ENCODE results near the gene ENPP1. TPM values are rescaled to one million over a fixed set of nuclear protein-coding genes. Genes with fewer than 3 reads are reported as not detected.

Gene ENPP1
- total and polyA plus RNA-seq, 3 donors from 2014 or later: 8.3 to 16.0 (median 12.0) TPM

GRCh38 chr6:131789219-131789618 lies 18.6 kb upstream of the ENPP1 start:
- WGBS, 2 donors: 56 to 66% methylated on average over 1 of the region's 1 CpG
- intact Hi-C loops (cut with DNase I; ENCODE audit: low total_unique reads): no loop called here

GRCh38 chr6:131791476-131791875 lies 16.3 kb upstream of the ENPP1 start:
- H3K9me3 ChIP-seq: no peaks in the 10 kb centered on the region
- no peaks in the 10 kb centered on the region for H3K27me3 ChIP-seq
- no peak for TF ChIP-seq CTCF (IDR thresholded peaks at IDR 0.05)
- no peak for TF ChIP-seq POLR2A (IDR thresholded peaks at IDR 0.05)
- no peak overlapping the region for H3K4me3 ChIP-seq
- no peak overlapping the region for H3K27ac ChIP-seq
- 43 to 57% methylated on average over 5 of the region's 5 CpGs for WGBS, 2 donors
- DNase-seq: no peak
- no peaks in the 10 kb centered on the region for H3K4me1 ChIP-seq
- H3K36me3 ChIP-seq (ENCODE audit: low read depth, missing control alignments): no peaks in the 10 kb centered on the region
- intact Hi-C loops (cut with DNase I; ENCODE audit: low total_unique reads): no loop called here

More at GRCh38 chr6:131789219-131789618, 18.6 kb upstream of the ENPP1 start:
- DNase-seq: no peak
- no peaks in the 10 kb centered on the region for H3K36me3 ChIP-seq (ENCODE audit: low read depth, missing control alignments)
- no peak overlapping the region for H3K27ac ChIP-seq
- H3K27me3 ChIP-seq: no peaks in the 10 kb centered on the region
- no peaks in the 10 kb centered on the region for H3K9me3 ChIP-seq
- no peaks in the 10 kb centered on the region for H3K4me1 ChIP-seq
- no peak overlapping the region for H3K4me3 ChIP-seq
- no peak for TF ChIP-seq CTCF (IDR thresholded peaks at IDR 0.05)
- no peak for TF ChIP-seq POLR2A (IDR thresholded peaks at IDR 0.05)

GRCh38 chr6:131792091-131792496 lies 15.7 kb upstream of the ENPP1 start:
- no peak overlapping the region for H3K4me3 ChIP-seq
- TF ChIP-seq CTCF (IDR thresholded peaks at IDR 0.05): no peak
- TF ChIP-seq POLR2A (IDR thresholded peaks at IDR 0.05): no peak
- H3K36me3 ChIP-seq (ENCODE audit: low read depth, missing control alignments): no peaks in the 10 kb centered on the region
- H3K27ac ChIP-seq: no peak overlapping the region
- DNase-seq: no peak
- no peaks in the 10 kb centered on the region for H3K27me3 ChIP-seq
- H3K9me3 ChIP-seq: no peaks in the 10 kb centered on the region
- 75 to 78% methylated on average over 6 of the region's 6 CpGs for WGBS, 2 donors
- no peaks in the 10 kb centered on the region for H3K4me1 ChIP-seq
- intact Hi-C loops (cut with DNase I; ENCODE audit: low total_unique reads): no loop called here

- H3K4me1 ChIP-seq: no peaks in the 10 kb centered on the region
- H3K4me3 ChIP-seq: no peak overlapping the region
- H3K27ac ChIP-seq: no peak overlapping the region
- 85% methylated on average over 2 of the region's 2 CpGs for WGBS, 2 donors
- H3K36me3 ChIP-seq (ENCODE audit: low read depth, missing control alignments): no peaks in the 10 kb centered on the region
- TF ChIP-seq POLR2A (IDR thresholded peaks at IDR 0.05) (no peak), CTCF (IDR thresholded peaks at IDR 0.05) (no peak)
- intact Hi-C loops (cut with DNase I; ENCODE audit: low total_unique reads): no loop called here
- no peaks in the 10 kb centered on the region for H3K9me3 ChIP-seq
- no peak for DNase-seq
- no peaks in the 10 kb centered on the region for H3K27me3 ChIP-seq
Measured at GRCh38 chr6:131795366-131795765, 12.5 kb upstream of the ENPP1 start.

- DNase-seq: no peak
- TF ChIP-seq POLR2A (IDR thresholded peaks at IDR 0.05) (no peak), CTCF (IDR thresholded peaks at IDR 0.05) (no peak)
- Histone ChIP-seq H3K27me3 (no peaks in the 10 kb centered on the region), H3K9me3 (no peaks in the 10 kb centered on the region), H3K4me3 (no peak overlapping the region), H3K36me3 (ENCODE audit: low read depth, missing control alignments) (no peaks in the 10 kb centered on the region), H3K4me1 (peaks cover 3% of the 10 kb centered on the region), H3K27ac (no peak overlapping the region)
- intact Hi-C loops (cut with DNase I; ENCODE audit: low total_unique reads): no loop called here
- WGBS, 2 donors: 92 to 95% methylated on average over 2 of the region's 2 CpGs
Measured at GRCh38 chr6:131802347-131802746, 5.5 kb upstream of the ENPP1 start.
